ENCODE data around the gene THEMIS2. TPM values are rescaled to one million over a fixed set of nuclear protein-coding genes. Genes with fewer than 3 reads are reported as not detected.

Gene THEMIS2
- total and polyA plus RNA-seq, 2 of the 8 experiments (the other 6 are each of a cell fraction or from before 2014, with no cell fraction given): 12.4 to 28.0 TPM

GRCh38 chr1:27858072-27858948 is 14.0 kb upstream of the THEMIS2 start:
- Histone ChIP-seq H2BK20ac (ENCODE audit: low read length) (no peak overlapping the region), H3K23ac (ENCODE audit: insufficient read length) (no peak overlapping the region), H3K79me1 (ENCODE audit: low read depth, low read length) (no peaks in the 10 kb centered on the region), H4K91ac (replicated peaks; ENCODE audit: insufficient read length, low read length) (no peak overlapping the region), H3K4me3 (ENCODE audit: extremely low read depth in 1 of 4, insufficient read depth in 2 of 4, low read depth in 3 of 4, low read length in 4 of 4) (peak overlapping the region in 1 of 4 experiments; percentile 6; a peak in 1 of 8 replicates), H3K36me3 (ENCODE audit: control insufficient read depth in 2 of 4, insufficient read depth in 4 of 4, low read length in 3 of 4) (no peaks in the 10 kb centered on the region), H4K20me1 (replicated peaks in 1 of 2; ENCODE audit: control insufficient read depth in 1 of 2, insufficient read depth in 2 of 2, low read length in 2 of 2) (no peaks in the 10 kb centered on the region), H2AK5ac (ENCODE audit: low read depth, low read length) (no peak overlapping the region), H3K9me3 (ENCODE audit: insufficient read depth in 2 of 2, low read depth in 1 of 2, low read length in 1 of 2) (no peaks in the 10 kb centered on the region), H3K18ac (ENCODE audit: extremely low read depth, low read length) (peak overlapping the region; percentile 83), H3K27me3 (replicated peaks in 1 of 4; ENCODE audit: control insufficient read depth in 3 of 4, extremely low read depth in 1 of 4, insufficient read depth in 3 of 4, low read length in 3 of 4) (no peaks in the 10 kb centered on the region), H3K23me2 (ENCODE audit: low read depth, low read length) (no peaks in the 10 kb centered on the region), H3K14ac (ENCODE audit: insufficient read length) (no peak overlapping the region), H3K4me1 (replicated peaks in 1 of 4; ENCODE audit: control insufficient read depth in 3 of 4, insufficient read depth in 4 of 4, low read length in 3 of 4) (no peaks in the 10 kb centered on the region; a peak in 1 of 7 replicates), H3K9ac (replicated peaks in 1 of 4; ENCODE audit: extremely low read depth in 1 of 4, low read depth in 3 of 4, low read length in 3 of 4) (no peak overlapping the region), H3K79me2 (ENCODE audit: control insufficient read depth in 1 of 2, insufficient read depth in 2 of 2, low read length in 2 of 2) (no peaks in the 10 kb centered on the region), H2BK12ac (ENCODE audit: low read depth, low read length) (0 out of 2 replicates have a peak overlapping the region, but pooled peaks have one; percentile 60), H2BK120ac (replicated peaks; ENCODE audit: low read depth, low read length) (no peak overlapping the region), H3K4me2 (ENCODE audit: insufficient read depth in 1 of 2, low read depth in 2 of 2, low read length in 2 of 2) (peak overlapping the region in 1 of 2 experiments; percentile 32; a peak in 1 of 4 replicates), H3K56ac (replicated peaks; ENCODE audit: insufficient read length, low read depth, low read length) (no peak overlapping the region), H3K4ac (replicated peaks; ENCODE audit: insufficient read length, low read depth, low read length) (no peak overlapping the region), H4K8ac (ENCODE audit: extremely low read depth, insufficient read depth, low read length) (peak overlapping the region; percentile 65; the same call in 1 of the 2 replicates), H2AFZ (ENCODE audit: low read length) (peak overlapping the region; percentile 93), H2BK15ac (ENCODE audit: low read length) (0 out of 2 replicates have a peak overlapping the region, but pooled peaks have one; percentile 4), H4K5ac (ENCODE audit: insufficient read length, low read depth, low read length) (peak overlapping the region; percentile 35), H2BK5ac (ENCODE audit: low read depth, low read length) (no peak overlapping the region), H3K27ac (ENCODE audit: low read depth, low read length) (no peak overlapping the region)
- FAIRE-seq: no peak
- peak; percentile 64 to 96 for DNase-seq (ENCODE audit: low read depth in 1 of 2, low spot score in 2 of 2)
- POLR2A ChIA-PET (ENCODE audit: partially characterized antibody): interaction anchor here (1.0 to 1.8 kb wide), 3 partner anchors 15 to 36 kb away, joined by 3 to 4 read pairs (median 3); partner anchors contain the start of genes PPP1R8 and THEMIS2
- CTCF ChIA-PET (ENCODE audit: partially characterized antibody): interaction anchor here (0.5 to 3.1 kb wide), 33 partner anchors 9 to 550 kb away, joined by 3 to 18 read pairs (median 5); partner anchors contain the start of gene XKR8
- TF ChIP-seq RAD21 (IDR thresholded peaks at IDR 0.05 in 1 of 2, conservative IDR thresholded peaks at IDR 0.05 in 1 of 2; ENCODE audit: low read depth in 2 of 2, low read length in 2 of 2) (peak; percentile 99 to 100), CREB1 (IDR thresholded peaks at IDR 0.05) (no peak), TEAD4 (IDR thresholded peaks at IDR 0.05; ENCODE audit: low read depth, low read length) (0 out of 2 replicates have a peak, but pooled peaks have one; percentile 16)
- TF ChIP-seq, protein P1, sequence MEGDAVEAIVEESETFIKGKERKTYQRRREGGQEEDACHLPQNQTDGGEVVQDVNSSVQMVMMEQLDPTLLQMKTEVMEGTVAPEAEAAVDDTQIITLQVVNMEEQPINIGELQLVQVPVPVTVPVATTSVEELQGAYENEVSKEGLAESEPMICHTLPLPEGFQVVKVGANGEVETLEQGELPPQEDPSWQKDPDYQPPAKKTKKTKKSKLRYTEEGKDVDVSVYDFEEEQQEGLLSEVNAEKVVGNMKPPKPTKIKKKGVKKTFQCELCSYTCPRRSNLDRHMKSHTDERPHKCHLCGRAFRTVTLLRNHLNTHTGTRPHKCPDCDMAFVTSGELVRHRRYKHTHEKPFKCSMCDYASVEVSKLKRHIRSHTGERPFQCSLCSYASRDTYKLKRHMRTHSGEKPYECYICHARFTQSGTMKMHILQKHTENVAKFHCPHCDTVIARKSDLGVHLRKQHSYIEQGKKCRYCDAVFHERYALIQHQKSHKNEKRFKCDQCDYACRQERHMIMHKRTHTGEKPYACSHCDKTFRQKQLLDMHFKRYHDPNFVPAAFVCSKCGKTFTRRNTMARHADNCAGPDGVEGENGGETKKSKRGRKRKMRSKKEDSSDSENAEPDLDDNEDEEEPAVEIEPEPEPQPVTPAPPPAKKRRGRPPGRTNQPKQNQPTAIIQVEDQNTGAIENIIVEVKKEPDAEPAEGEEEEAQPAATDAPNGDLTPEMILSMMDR (IDR thresholded peaks at IDR 0.05; ENCODE audit: control extremely low read depth in 1 of 3, insufficient read depth in 1 of 3, low read depth in 1 of 3, low read length in 3 of 3): peak; percentile 89 to 99 (median 97)
- WGBS, 2 experiments (ENCODE audit: extremely low coverage in 1 of 2, insufficient coverage in 1 of 2, insufficient read length in 1 of 2, insufficient replicate concordance in 2 of 2, low coverage in 1 of 2, low lambda C conversion rate in 2 of 2, missing lambda C conversion rate in 1 of 2): 64% methylated on average over 10 of the region's 10 CpGs; no CpG with 5 or more reads in 1 of the 2 experiments
